Natural killer cell treated with Interleukin-12 subunit alpha and Interleukin-12 subunit beta and Interleukin-15 and Interleukin-18, amount 100 ng/mL, for 72 hours (primary cell): ENCODE data around the gene ATP8A2. TPM values are rescaled to one million over a fixed set of nuclear protein-coding genes. Genes with fewer than 3 reads are reported as not detected.
"Not testable (repeated sequence)": the region's sequence is repeated elsewhere in the genome, so short reads cannot be mapped to it uniquely, and the experiment has no call there.

Experiments
- ATAC-seq, 2 donors: fragments of 150-1000 bp; cut with Tn5 transposase in 1 of 2; sonication (Bioruptor Pico), chemical (Tn5 transposase) in 1 of 2; 2 replicates each; pipeline ENCODE4 v1.10.0; 2021
- DNase-seq: peaks from one replicate; pipeline ENCODE4 v3.0.0; 2022; ENCODE audit warnings: low spot score
- H3K27ac Mint-ChIP-seq, 2 donors: 1 replicate in 1 of 2; 2 replicates in 1 of 2; pipeline ENCODE4 v1.8.0; 2022; ENCODE audit warnings: mixed read lengths in 2 of 2, mild to moderate bottlenecking in 1 of 2, moderate library complexity in 1 of 2
- H3K27me3 Mint-ChIP-seq, 2 donors: 1 replicate in 1 of 2; 2 replicates in 1 of 2; pipeline ENCODE4 v1.8.0; 2022; ENCODE audit warnings: mixed read lengths in 2 of 2
- H3K36me3 Mint-ChIP-seq: one replicate; pipeline ENCODE4 v1.8.0; 2022; ENCODE audit warnings: mixed read lengths
- H3K4me1 Mint-ChIP-seq, 2 donors: 1 replicate in 1 of 2; 2 replicates in 1 of 2; pipeline ENCODE4 v1.8.0; 2022; ENCODE audit warnings: low read depth in 2 of 2, mixed read lengths in 2 of 2, mild to moderate bottlenecking in 1 of 2
- H3K4me3 Mint-ChIP-seq: one replicate; pipeline ENCODE4 v1.8.0; 2022; ENCODE audit warnings: mixed read lengths
- H3K9me3 Mint-ChIP-seq: 2 replicates; pipeline ENCODE4 v1.8.0; 2022; ENCODE audit warnings: mixed read lengths
- total RNA-seq, 2 donors: library from RNA; stranded (reverse); gene quantifications; one replicate each; pipeline ENCODE4 v1.2.3, GENCODE V29; 2022

Gene ATP8A2
- under 1 TPM; 0.10 to 0.14 TPM for total RNA-seq

DNA sequence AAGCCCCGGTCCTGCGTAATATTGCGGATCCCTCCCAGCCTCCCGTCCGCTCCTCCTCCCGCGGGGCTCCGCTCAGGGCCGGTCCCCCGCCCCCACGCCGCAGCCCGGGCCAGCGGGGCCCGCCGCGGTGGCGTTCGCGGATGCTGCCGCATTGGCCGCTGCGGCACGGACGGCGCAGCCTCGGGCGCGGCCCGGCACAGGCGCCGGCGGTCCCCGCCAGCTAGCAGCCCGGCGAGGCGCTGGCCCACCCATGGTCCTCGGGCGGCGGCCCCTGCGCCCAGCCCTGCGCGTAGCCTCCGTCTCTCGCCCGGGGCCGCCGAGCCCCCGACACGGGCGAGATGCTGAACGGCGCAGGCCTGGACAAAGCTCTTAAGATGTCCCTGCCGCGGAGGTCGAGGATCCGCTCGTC, at the start of gene ATP8A2:
Gene ATP8A2 (plus strand): TSS at position 100 of the 409 bp plus-strand sequence. CDS start 239 bp downstream, at position 339.
- no peaks in the 10 kb centered on the region for H3K9me3 Mint-ChIP-seq
- no peaks in the 10 kb centered on the region for H3K36me3 Mint-ChIP-seq
- peak in 1 of 2 donors; percentile 40 for ATAC-seq

DNA sequence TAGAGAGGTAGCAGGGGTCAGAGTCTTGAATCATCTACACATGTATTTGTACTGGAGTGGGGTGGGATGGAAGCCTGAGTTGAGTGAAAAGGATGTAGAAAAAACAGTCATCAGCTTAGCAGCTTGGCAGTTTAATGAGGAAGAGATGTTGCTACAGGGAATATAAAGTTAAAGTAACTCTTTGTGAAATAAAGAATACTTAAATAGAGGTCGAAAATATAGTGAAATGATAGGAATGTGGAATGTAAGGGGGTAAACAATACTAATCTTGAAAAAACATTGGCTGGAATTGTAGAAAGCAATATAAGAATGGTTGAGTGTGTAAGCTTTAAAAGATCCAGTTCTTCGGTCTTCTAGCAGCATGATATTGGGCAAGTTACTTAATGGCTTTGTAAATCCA, 47.7 kb upstream of the ATP8A2 start:
- Mint-ChIP-seq H3K4me3 (no peak overlapping the region), H3K36me3 (peaks cover 12% of the 10 kb centered on the region), H3K27me3 (no peaks in the 10 kb centered on the region), H3K27ac (peak overlapping the region in 1 of 2 donors; percentile 5), H3K9me3 (no peaks in the 10 kb centered on the region), H3K4me1 (no peaks in the 10 kb centered on the region)
- ATAC-seq (no peak), DNase-seq (no peak)

More for the DNA sequence above, at the start of gene ATP8A2:
- peak within 1 kb of the TSS; percentile 18 for H3K4me3 Mint-ChIP-seq
- H3K27me3 Mint-ChIP-seq, result peaks cover 51 to 61% of the 10 kb centered on the region in 2 donors
- no peak within 1 kb of the TSS for H3K27ac Mint-ChIP-seq
- peaks cover 0 to 4% of the 10 kb centered on the region in 2 donors for H3K4me1 Mint-ChIP-seq
- no peak for DNase-seq

DNA sequence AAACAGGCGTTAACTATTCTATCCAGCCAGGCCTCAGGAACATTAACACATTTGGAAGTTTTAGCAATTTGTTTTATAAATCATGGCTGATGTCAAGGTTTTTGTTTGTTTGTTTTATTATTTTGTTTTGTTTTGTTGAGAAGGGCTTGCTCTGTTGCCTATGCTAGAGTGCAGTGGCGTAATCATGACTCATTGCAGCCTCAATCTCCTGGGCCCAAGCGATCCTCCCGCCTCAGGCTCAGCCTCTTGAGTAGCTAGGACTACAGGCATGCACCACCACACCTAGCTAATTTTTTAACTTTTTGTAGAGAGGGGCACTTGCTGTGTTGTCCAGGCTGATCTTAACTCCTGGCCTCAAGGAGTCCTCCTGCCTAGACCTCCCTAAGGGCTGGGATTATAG, 42.1 kb upstream of the ATP8A2 start:
- Mint-ChIP-seq H3K4me3 (no peak overlapping the region), H3K4me1 (no peaks in the 10 kb centered on the region), H3K9me3 (no peaks in the 10 kb centered on the region), H3K27me3 (no peaks in the 10 kb centered on the region), H3K36me3 (peaks cover 16% of the 10 kb centered on the region), H3K27ac (no peak overlapping the region)
- ATAC-seq (no peak), DNase-seq (no peak)

DNA sequence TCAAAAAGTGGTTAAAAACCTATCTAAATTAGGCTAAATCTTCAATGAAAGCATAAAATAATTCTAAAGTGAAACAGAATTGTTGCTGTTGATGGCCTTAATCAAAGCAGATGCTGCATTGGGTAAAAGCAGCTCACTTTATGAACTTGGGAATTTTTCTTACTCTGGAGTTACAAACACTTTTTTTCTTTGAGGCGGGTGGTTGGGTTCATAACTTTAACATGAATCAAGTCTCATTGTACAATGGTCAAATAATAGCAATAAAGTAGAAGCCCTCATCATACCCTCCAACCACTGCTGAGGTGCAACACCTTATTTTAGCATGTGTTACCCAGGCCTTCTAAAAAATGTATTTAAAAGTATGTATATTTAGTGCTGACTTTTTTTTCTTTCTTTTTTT, 41.2 kb upstream of the ATP8A2 start:
- H3K27ac Mint-ChIP-seq, result no peak overlapping the region
- H3K36me3 Mint-ChIP-seq, result peaks cover 16% of the 10 kb centered on the region
- H3K4me3 Mint-ChIP-seq, result no peak overlapping the region
- H3K27me3 Mint-ChIP-seq, result no peaks in the 10 kb centered on the region
- no peaks in the 10 kb centered on the region for H3K4me1 Mint-ChIP-seq
- ATAC-seq (no peak), DNase-seq (no peak)
- no peaks in the 10 kb centered on the region for H3K9me3 Mint-ChIP-seq

DNA sequence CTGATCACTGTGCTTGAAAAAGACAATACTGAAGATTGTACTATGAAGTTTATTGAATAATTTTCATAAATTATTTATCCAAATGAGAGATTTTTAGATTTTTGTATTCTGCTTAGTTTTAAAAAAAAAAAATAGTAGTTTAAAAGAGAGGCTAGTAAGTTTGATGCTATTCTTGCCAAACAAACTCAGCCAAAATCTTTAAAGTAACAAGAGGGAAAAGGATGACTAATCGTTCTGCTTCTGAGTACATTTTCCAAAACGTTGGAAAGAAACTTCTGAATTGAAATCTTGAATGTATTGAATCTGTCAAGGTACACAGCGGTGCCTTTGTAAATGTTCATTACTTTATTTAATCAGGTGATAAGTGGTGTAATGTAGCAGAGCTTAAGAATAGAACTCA, 35.9 kb upstream of the ATP8A2 start:
- ATAC-seq, result no peak
- no peaks in the 10 kb centered on the region for H3K27me3 Mint-ChIP-seq
- no peak for DNase-seq
- H3K27ac Mint-ChIP-seq, result no peak overlapping the region
- H3K4me1 Mint-ChIP-seq, result no peaks in the 10 kb centered on the region
- peaks cover 11% of the 10 kb centered on the region for H3K36me3 Mint-ChIP-seq
- H3K9me3 Mint-ChIP-seq, result no peaks in the 10 kb centered on the region
- no peak overlapping the region for H3K4me3 Mint-ChIP-seq

DNA sequence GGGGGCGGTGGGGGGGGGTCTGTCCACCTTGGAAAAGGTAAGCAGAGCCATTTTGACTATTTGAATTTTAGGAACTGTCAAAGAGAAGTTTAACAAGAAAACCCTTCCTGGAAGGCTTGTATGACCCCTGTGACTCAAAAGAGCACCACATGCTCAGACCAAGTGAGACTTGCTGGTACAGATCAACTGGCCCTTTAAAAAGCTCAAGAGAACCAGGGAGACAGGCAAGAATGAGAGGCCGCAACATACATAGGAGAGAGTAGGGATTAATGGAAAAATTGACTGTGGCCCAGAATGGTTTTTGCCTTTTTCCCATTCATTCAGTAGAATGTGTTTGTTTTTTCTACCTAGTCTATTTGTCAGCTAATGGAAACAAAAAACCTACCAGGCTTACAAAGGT, 26.2 kb upstream of the ATP8A2 start:
- Mint-ChIP-seq H3K4me1 (peaks cover 0 to 3% of the 10 kb centered on the region in 2 donors), H3K27me3 (no peaks in the 10 kb centered on the region)

DNA sequence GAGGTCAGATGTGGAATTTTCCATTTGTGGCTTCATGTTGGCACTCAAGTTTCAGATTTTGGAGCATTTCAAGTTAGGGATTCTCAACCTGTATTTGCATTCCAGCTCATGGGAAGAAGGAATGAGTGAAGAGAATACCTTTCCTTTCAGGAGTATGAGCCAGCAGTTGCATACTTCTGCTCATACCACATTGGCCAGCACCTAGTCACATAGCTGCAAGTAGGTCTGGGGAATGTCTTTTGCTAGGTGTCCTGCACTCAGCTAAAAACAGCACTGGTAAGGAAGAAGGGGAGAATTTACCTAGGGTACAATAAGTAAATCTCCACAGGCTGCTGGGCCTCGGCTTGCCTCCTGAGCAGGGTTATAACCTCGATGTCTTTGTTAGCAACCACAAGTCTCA, 24.6 kb upstream of the ATP8A2 start:
- H3K27me3 Mint-ChIP-seq, result peaks cover under 1 to 2% of the 10 kb centered on the region in 2 donors
- DNase-seq, result no peak
- H3K36me3 Mint-ChIP-seq, result no peaks in the 10 kb centered on the region
- H3K9me3 Mint-ChIP-seq, result no peaks in the 10 kb centered on the region
- ATAC-seq, result no peak
- no peak overlapping the region for H3K4me3 Mint-ChIP-seq
- no peak overlapping the region for H3K27ac Mint-ChIP-seq
- peaks cover 0 to 3% of the 10 kb centered on the region in 2 donors for H3K4me1 Mint-ChIP-seq

More for the DNA sequence above, 26.2 kb upstream of the ATP8A2 start:
- H3K9me3 Mint-ChIP-seq, result no peaks in the 10 kb centered on the region
- no peak overlapping the region for H3K27ac Mint-ChIP-seq
- DNase-seq, result no peak
- H3K4me3 Mint-ChIP-seq, result no peak overlapping the region
- no peak for ATAC-seq
- H3K36me3 Mint-ChIP-seq, result no peaks in the 10 kb centered on the region

DNA sequence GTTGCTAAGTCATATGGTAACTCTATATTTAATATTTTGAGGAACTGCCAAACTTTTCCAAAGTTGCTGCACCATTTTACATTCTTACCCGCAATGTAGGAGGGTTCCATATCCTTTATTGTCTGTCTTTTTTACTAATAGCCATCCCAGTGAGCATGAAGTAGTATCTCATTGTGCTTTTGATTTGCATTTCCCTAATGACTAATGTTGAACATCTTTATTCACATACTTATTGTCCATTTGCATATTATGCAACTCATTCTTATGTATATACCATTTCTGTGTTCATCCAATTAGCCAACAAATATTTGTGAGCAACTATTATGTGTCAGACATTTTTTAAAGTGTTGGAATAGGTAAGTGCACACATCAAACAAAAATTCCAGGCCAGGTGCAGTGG, 20.4 kb upstream of the ATP8A2 start:
- ATAC-seq, result no peak

DNA sequence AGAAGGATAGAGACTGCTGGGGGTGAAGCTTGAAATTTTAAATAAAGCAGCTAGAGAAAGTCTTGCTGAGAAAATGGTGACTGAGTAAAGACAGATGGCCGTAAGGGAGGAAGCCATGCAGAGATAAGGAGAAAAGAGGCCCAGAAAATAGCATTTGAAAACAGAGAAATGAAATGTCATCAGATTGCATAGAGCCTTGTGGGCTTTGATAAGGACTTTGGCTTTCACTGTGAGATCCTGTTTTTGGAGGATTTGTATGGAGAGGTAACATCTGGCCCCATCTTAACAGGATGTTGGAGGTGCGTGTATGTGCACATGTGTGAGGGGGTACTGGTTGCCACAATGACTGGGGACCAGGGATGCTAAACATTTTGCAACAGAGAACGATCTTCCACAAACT, 19.5 kb upstream of the ATP8A2 start:
- Mint-ChIP-seq H3K27ac (no peak overlapping the region), H3K4me1 (no peaks in the 10 kb centered on the region), H3K4me3 (no peak overlapping the region), H3K36me3 (no peaks in the 10 kb centered on the region), H3K9me3 (no peaks in the 10 kb centered on the region), H3K27me3 (peaks cover 20 to 26% of the 10 kb centered on the region in 2 donors)
- ATAC-seq (no peak), DNase-seq (no peak)

More for the DNA sequence above, 20.4 kb upstream of the ATP8A2 start:
- peaks cover 19 to 26% of the 10 kb centered on the region in 2 donors for H3K27me3 Mint-ChIP-seq
- H3K27ac Mint-ChIP-seq, result no peak overlapping the region
- no peaks in the 10 kb centered on the region for H3K4me1 Mint-ChIP-seq
- no peaks in the 10 kb centered on the region for H3K9me3 Mint-ChIP-seq
- DNase-seq, result no peak
- H3K4me3 Mint-ChIP-seq, result no peak overlapping the region
- no peaks in the 10 kb centered on the region for H3K36me3 Mint-ChIP-seq

DNA sequence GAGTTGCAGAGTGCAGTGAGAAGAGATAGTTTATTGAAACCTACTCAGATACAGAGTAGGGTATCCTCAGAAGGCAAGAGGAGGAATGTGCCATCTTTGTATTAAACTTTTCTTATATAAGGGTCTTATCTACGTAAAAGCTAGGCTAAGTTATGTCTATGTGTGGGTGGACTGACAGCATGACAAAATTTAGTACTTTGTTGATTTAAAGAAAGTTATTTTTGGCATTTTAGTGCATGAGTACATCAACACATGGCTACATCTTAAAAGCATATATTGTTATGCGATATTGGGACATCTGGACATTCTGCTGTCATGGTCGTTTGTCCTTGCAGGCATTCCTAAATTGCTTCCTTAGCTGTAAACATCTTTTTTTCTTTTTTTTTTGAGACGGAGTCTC, 19.0 kb upstream of the ATP8A2 start:
- ATAC-seq (no peak), DNase-seq (no peak)
- Mint-ChIP-seq H3K4me3 (no peak overlapping the region), H3K27me3 (peaks cover 20 to 27% of the 10 kb centered on the region in 2 donors), H3K27ac (no peak overlapping the region), H3K4me1 (no peaks in the 10 kb centered on the region), H3K9me3 (no peaks in the 10 kb centered on the region), H3K36me3 (no peaks in the 10 kb centered on the region)

DNA sequence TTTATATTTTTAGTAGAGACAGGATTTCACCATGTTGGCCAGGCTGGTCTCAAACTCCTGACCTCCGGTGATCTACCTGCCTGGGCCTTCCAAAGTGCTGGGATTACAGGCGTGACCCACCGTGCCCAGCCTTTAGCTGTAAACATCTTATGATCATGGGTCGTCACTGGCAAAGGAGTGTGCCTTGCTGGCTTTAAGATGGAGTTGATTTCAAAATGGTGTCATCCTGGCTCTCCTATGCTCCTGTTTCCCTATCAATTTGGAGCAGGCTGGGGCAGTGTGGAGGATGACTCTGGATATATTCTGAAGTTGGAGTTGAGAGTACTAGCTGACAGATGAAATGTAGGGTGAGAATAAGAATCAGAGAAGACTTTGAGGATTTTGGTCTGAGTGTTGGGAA, 18.4 kb upstream of the ATP8A2 start:
- ATAC-seq, result no peak

DNA sequence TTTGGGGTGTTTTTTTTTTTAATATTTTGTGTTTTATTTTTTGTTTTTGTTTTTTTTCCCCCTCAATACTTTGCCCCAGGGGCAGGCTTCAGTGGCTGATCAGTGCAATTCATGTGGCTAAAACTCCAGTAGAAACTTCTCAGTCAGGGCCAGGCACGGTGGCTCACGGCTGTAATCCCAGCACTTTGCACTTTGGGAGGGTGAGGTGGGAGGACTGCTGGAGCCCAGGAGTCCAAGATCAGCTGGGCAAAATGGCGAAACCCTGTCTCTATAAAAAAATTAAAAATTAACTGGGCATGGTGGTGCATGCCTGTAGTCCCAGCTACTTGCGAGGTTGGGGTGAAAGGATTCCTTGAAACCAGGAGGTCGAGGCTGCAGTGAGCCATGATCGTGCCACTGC, 17.4 kb upstream of the ATP8A2 start:
- H3K27me3 Mint-ChIP-seq, result peaks cover 20 to 35% of the 10 kb centered on the region in 2 donors
- no peak overlapping the region for H3K27ac Mint-ChIP-seq
- no peak for DNase-seq
- H3K4me3 Mint-ChIP-seq, result no peak overlapping the region
- no peaks in the 10 kb centered on the region for H3K4me1 Mint-ChIP-seq
- H3K36me3 Mint-ChIP-seq, result no peaks in the 10 kb centered on the region
- no peak for ATAC-seq
- no peaks in the 10 kb centered on the region for H3K9me3 Mint-ChIP-seq

More for the DNA sequence above, 18.4 kb upstream of the ATP8A2 start:
- Mint-ChIP-seq H3K36me3 (no peaks in the 10 kb centered on the region), H3K27ac (no peak overlapping the region), H3K27me3 (peaks cover 20 to 33% of the 10 kb centered on the region in 2 donors), H3K4me1 (no peaks in the 10 kb centered on the region), H3K4me3 (no peak overlapping the region), H3K9me3 (no peaks in the 10 kb centered on the region)
- DNase-seq, result no peak

DNA sequence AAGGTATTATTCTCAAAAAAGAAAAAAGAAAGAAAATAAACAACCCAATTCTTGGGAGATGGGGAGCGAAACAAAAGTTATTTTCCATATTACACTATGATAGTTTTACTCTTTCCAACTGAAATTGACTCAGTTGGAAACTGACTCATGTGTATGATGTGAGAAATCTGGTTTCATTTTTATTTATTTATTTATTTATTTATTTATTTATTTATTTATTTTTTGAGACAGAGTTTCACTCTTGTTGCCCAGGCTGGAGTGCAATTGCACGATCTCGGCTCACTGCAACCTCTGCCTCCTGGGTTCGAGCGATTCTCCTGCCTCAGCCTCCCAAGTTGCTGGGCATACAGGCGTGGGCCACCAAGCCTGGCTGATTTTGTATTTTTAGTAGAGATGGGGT, 11.3 kb upstream of the ATP8A2 start:
- H3K27ac Mint-ChIP-seq, H3K36me3 Mint-ChIP-seq, H3K4me3 Mint-ChIP-seq, H3K4me1 Mint-ChIP-seq, DNase-seq, H3K9me3 Mint-ChIP-seq, ATAC-seq: not testable (repeated sequence)
- H3K27me3 Mint-ChIP-seq, result peaks cover 14 to 15% of the 10 kb centered on the region in 2 donors

DNA sequence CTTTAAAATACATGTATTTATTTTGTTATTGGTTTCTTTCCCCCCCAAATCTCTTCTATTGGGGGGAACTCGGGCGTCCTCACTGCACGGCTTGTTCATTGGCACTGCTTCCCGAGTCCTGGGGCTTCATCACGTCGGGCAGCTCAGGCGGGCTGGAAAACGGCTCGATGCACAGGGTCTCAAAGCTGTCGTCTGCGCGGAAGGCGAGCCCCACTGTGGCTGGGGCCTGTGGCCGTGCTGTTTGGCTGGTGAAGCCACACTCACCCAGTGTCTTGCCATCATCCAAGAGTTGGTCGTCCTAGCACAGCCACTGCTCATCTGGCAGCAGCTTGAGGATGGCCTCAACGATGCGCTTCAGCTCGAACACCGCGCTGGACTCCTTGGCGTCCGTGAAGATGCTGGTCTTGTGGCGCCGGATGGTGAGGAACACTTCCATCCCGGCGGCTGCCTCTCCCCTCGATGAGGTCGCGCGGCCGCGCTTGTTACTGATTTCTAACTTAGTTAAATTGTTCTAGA, 6.0 kb upstream of the ATP8A2 start:
- H3K9me3 Mint-ChIP-seq, result no peaks in the 10 kb centered on the region
- no peak overlapping the region for H3K4me3 Mint-ChIP-seq

More for the DNA sequence above, 6.0 kb upstream of the ATP8A2 start:
- H3K27me3 Mint-ChIP-seq, result peaks cover 23 to 30% of the 10 kb centered on the region in 2 donors
- no peaks in the 10 kb centered on the region for H3K36me3 Mint-ChIP-seq
- no peak for DNase-seq
- no peak overlapping the region for H3K27ac Mint-ChIP-seq
- H3K4me1 Mint-ChIP-seq, result no peaks in the 10 kb centered on the region
- ATAC-seq, result no peak
